ENCODE data around the gene DDX46. TPM values are rescaled to one million over a fixed set of nuclear protein-coding genes. Genes with fewer than 3 reads are reported as not detected.
A peak's percentile ranks its signal among the peaks of the same experiment; 100 is the strongest.
"Not testable (repeated sequence)": the region's sequence is repeated elsewhere in the genome, so short reads cannot be mapped to it uniquely, and the experiment has no call there.

The DDX46 gene
- total RNA-seq, 1 donor from 2014 or later = 79.1 TPM

DNA sequence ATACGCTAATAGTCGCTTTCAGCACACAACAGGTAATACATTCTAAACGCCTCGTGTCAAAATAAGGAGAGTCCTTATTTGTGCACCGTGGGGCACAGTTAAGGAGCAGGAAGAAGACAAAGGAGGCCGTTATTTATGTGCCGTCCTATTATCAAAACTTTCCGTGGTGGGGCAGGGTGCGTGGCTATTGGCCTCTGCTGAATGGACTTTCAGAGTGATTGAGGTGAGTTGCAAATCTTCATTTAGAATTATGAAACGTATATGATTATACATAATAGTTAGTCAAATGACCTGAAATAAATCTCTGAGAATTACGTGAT, 88.0 kb downstream of the DDX46 start:
- Mint-ChIP-seq H3K27me3 (ENCODE audit: insufficient read depth, low read depth) (no peaks in the 10 kb centered on the region), H3K27ac (peak overlapping the region; percentile 71), H3K4me3 (peak overlapping the region; percentile 92), H3K9me3 (no peaks in the 10 kb centered on the region), H3K4me1 (peaks cover 22% of the 10 kb centered on the region), H3K36me3 (peaks cover 8% of the 10 kb centered on the region)
- H4K20me1 ChIP-seq (ENCODE audit: low read depth) = peaks cover 6% of the 10 kb centered on the region
- peaks cover 54% of the 10 kb centered on the region for H3K79me2 ChIP-seq (ENCODE audit: low read depth)
- no peaks in the 10 kb centered on the region for H3K27me3 ChIP-seq
- DNase-seq (ENCODE audit: low spot score) = no peak
- H3K9ac ChIP-seq = peak overlapping the region; percentile 80
- no peak for TF ChIP-seq EZH2phosphoT487 (IDR thresholded peaks at IDR 0.05)
- TF ChIP-seq, protein P1, sequence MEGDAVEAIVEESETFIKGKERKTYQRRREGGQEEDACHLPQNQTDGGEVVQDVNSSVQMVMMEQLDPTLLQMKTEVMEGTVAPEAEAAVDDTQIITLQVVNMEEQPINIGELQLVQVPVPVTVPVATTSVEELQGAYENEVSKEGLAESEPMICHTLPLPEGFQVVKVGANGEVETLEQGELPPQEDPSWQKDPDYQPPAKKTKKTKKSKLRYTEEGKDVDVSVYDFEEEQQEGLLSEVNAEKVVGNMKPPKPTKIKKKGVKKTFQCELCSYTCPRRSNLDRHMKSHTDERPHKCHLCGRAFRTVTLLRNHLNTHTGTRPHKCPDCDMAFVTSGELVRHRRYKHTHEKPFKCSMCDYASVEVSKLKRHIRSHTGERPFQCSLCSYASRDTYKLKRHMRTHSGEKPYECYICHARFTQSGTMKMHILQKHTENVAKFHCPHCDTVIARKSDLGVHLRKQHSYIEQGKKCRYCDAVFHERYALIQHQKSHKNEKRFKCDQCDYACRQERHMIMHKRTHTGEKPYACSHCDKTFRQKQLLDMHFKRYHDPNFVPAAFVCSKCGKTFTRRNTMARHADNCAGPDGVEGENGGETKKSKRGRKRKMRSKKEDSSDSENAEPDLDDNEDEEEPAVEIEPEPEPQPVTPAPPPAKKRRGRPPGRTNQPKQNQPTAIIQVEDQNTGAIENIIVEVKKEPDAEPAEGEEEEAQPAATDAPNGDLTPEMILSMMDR (IDR thresholded peaks at IDR 0.05) = no peak
- no peak for TF ChIP-seq EZH2 (IDR thresholded peaks at IDR 0.05)
- H3K36me3 ChIP-seq = no peaks in the 10 kb centered on the region
- H2AFZ ChIP-seq (replicated peaks) = peak overlapping the region; percentile 53
- H3K9me3 ChIP-seq (ENCODE audit: low read depth) = no peaks in the 10 kb centered on the region
- H3K4me1 ChIP-seq = peaks cover 11% of the 10 kb centered on the region
- H3K4me2 ChIP-seq = peak overlapping the region; percentile 98
- H3K27ac ChIP-seq = peak overlapping the region; percentile 91
- H3F3A ChIP-seq (ENCODE audit: low read depth) = peaks cover 31% of the 10 kb centered on the region
- H3K4me3 ChIP-seq = peak overlapping the region; percentile 88

DNA sequence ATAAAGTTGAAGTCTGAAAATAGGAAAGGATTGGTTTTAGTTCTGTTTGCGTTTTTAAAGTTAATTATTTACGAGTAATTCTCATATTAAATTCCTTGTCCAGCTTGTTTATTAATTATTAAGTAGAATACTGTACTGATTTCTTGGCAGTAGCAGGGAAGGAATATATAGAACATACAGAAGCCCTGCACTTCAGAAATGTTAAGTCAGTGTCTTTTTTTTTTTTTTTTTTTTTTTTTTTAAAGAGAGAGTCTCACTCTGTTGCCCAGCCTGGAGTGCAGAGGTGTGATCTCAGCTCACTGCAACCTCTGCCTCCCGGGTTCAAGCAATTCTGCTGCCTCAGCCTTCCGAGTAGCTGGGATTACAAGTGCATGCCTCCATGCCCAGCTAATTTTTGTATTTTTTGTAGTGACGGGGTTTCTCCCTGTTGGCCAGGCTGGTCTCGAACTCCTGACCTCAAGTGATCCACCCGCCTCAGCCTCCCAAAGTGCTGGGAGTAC, 90.9 kb downstream of the DDX46 start:
- H3K36me3 ChIP-seq; H3K27ac Mint-ChIP-seq; H3K9me3 ChIP-seq (ENCODE audit: low read depth); H3K4me3 Mint-ChIP-seq; H3K27me3 ChIP-seq; H3K27me3 Mint-ChIP-seq (ENCODE audit: insufficient read depth, low read depth); H3K4me2 ChIP-seq; H2AFZ ChIP-seq (replicated peaks); H3K27ac ChIP-seq; H3K4me3 ChIP-seq; DNase-seq (ENCODE audit: low spot score); H3K9me3 Mint-ChIP-seq; H4K20me1 ChIP-seq (ENCODE audit: low read depth); H3K9ac ChIP-seq: not testable (repeated sequence)
- H3K4me1 Mint-ChIP-seq = peaks cover 22% of the 10 kb centered on the region
- peaks cover 11% of the 10 kb centered on the region for H3K4me1 ChIP-seq
- H3F3A ChIP-seq (ENCODE audit: low read depth) = peaks cover 29% of the 10 kb centered on the region
- H3K79me2 ChIP-seq (ENCODE audit: low read depth) = peaks cover 76% of the 10 kb centered on the region
- H3K36me3 Mint-ChIP-seq = peaks cover 17% of the 10 kb centered on the region

DNA sequence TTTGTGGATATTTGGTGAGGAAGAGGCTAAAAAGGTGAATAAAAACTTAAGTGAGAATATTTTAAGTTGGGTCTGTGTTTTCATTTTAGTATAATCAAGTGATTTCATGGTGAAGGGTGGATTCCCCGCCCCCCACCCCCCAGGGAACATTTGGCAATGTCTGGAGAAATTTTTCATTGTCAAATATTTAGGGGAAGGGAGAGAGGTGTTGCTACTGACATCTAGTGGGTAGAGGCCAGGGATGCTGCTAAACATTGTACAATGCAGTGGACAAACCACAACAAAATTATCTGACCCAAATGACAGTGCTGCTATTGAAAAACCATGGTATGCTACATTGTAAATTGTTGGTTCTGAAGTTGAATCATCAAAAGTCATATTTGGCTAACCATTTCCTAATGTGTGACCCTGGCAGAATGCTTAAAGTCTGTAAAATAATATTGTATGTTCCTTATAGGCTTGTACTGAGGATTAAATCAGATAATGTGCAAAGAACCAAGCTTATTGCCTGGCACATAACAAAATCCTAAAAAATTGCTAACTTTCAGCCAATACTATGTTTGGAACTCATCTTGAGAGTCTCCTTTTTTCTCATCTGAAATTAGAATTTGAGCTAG, 92.8 kb downstream of the DDX46 start:
- peak overlapping the region; percentile 33 for H3K27ac ChIP-seq
- no peak overlapping the region for H2AFZ ChIP-seq (replicated peaks)
- H3K79me2 ChIP-seq (ENCODE audit: low read depth) = peaks cover 74% of the 10 kb centered on the region
- Mint-ChIP-seq H3K27me3 (ENCODE audit: insufficient read depth, low read depth) (no peaks in the 10 kb centered on the region), H3K4me1 (peaks cover 13% of the 10 kb centered on the region), H3K9me3 (no peaks in the 10 kb centered on the region), H3K36me3 (peaks cover 28% of the 10 kb centered on the region), H3K4me3 (no peak overlapping the region), H3K27ac (no peak overlapping the region)
- peaks cover 15% of the 10 kb centered on the region for H4K20me1 ChIP-seq (ENCODE audit: low read depth)
- H3K9ac ChIP-seq = no peak overlapping the region
- TF ChIP-seq, protein P1 (IDR thresholded peaks at IDR 0.05) = peak; percentile 36
- no peak for TF ChIP-seq EZH2phosphoT487 (IDR thresholded peaks at IDR 0.05)
- no peak for DNase-seq (ENCODE audit: low spot score)
- H3K36me3 ChIP-seq = peaks cover 8% of the 10 kb centered on the region
- peaks cover 10% of the 10 kb centered on the region for H3F3A ChIP-seq (ENCODE audit: low read depth)
- peaks cover 8% of the 10 kb centered on the region for H3K4me1 ChIP-seq
- H3K4me2 ChIP-seq = no peak overlapping the region
- no peaks in the 10 kb centered on the region for H3K9me3 ChIP-seq (ENCODE audit: low read depth)
- no peak overlapping the region for H3K4me3 ChIP-seq
- H3K27me3 ChIP-seq = no peaks in the 10 kb centered on the region

DNA sequence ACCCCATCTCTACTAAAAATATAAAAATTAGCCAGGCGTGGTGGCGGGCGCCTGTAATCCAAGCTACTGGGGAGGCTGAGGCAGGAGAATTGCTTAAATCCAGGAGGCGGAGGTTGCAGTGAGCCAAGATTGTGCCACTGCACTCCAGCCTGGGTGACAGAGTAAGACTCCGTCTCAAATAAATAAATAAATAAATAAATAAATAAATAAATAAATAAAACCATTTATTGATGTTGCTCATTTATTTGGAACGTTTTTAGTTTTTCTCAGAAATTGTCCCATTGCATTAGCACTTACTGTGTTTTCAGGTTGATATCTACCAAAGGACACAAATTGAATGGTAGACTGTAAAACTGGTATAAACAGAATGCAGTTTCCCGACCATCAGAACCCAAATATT, 97.9 kb downstream of the DDX46 start:
- H4K20me1 ChIP-seq (ENCODE audit: low read depth) = peaks cover 15% of the 10 kb centered on the region
- not testable (repeated sequence) for H3K27ac ChIP-seq; H3K9me3 ChIP-seq (ENCODE audit: low read depth); H3K4me1 Mint-ChIP-seq; DNase-seq (ENCODE audit: low spot score); H3K27me3 ChIP-seq; H3K27ac Mint-ChIP-seq; H3K4me3 Mint-ChIP-seq; H3K4me1 ChIP-seq; H3K4me3 ChIP-seq; H3K4me2 ChIP-seq; H2AFZ ChIP-seq (replicated peaks); H3K9ac ChIP-seq; H3K27me3 Mint-ChIP-seq (ENCODE audit: insufficient read depth, low read depth); H3K9me3 Mint-ChIP-seq
- peaks cover 33% of the 10 kb centered on the region for H3K36me3 Mint-ChIP-seq
- peaks cover 23% of the 10 kb centered on the region for H3K79me2 ChIP-seq (ENCODE audit: low read depth)
- peaks cover 26% of the 10 kb centered on the region for H3K36me3 ChIP-seq
- H3F3A ChIP-seq (ENCODE audit: low read depth) = peaks cover 15% of the 10 kb centered on the region
